SH-SY5Y (cell line): ENCODE data around the gene DLG2.

ENCODE experiments used
- GATA2 ChIP-seq: IDR thresholded peaks from 2 replicates; pipeline ENCODE4 v1.6.1; 2011; ENCODE audit warnings: mild to moderate bottlenecking, low read depth, low read length
- GATA3 ChIP-seq: IDR thresholded peaks from 2 replicates; pipeline ENCODE4 v1.6.1; 2011; ENCODE audit warnings: low read depth, mild to moderate bottlenecking, low read length, moderate library complexity

- TF ChIP-seq GATA3: no peak
- TF ChIP-seq GATA2: no peak
Observed at GRCh38 chr11:84103096-84103495, 1524.0 kb downstream of the DLG2 start.
